MM.1S (cell line): ENCODE data around the gene IGF1R.

ENCODE experiments used
- DNase-seq: peaks from one replicate; pipeline ENCODE4 v3.0.0-alpha.2; 2015
- H2AFZ ChIP-seq: fragments of 300-600 bp; sonication (generic); 2 replicates; pipeline ENCODE4 v1.6.0; 2016; ENCODE audit warnings: antibody characterized with exemption, low read length
- H3F3A ChIP-seq: fragments of 300-600 bp; sonication (generic); 2 replicates; pipeline ENCODE4 v1.6.1; 2016; ENCODE audit warnings: mild to moderate bottlenecking, antibody characterized with exemption, low read length, moderate library complexity, mixed read lengths; ENCODE audit not compliant: insufficient read depth
- H3K27ac ChIP-seq: fragments of 300-600 bp; sonication (generic); 2 replicates; pipeline ENCODE4 v1.5.1; 2016; ENCODE audit warnings: mild to moderate bottlenecking, low read length
- H3K27me3 ChIP-seq: fragments of 300-600 bp; sonication (generic); replicated peaks from 2 replicates; pipeline ENCODE4 v1.6.0; 2016; ENCODE audit warnings: low read length; ENCODE audit not compliant: insufficient read depth
- H3K36me3 ChIP-seq: fragments of 300-600 bp; sonication (generic); replicated peaks from 2 replicates; pipeline ENCODE4 v1.6.1; 2016; ENCODE audit warnings: mild to moderate bottlenecking, low read length, mixed read lengths; ENCODE audit not compliant: insufficient read depth
- H3K4me1 ChIP-seq: fragments of 300-600 bp; sonication (generic); 2 replicates; pipeline ENCODE4 v1.6.1; 2016; ENCODE audit warnings: low read length, mixed read lengths
- H3K4me2 ChIP-seq: fragments of 300-600 bp; sonication (generic); 2 replicates; pipeline ENCODE4 v1.6.0; 2016; ENCODE audit warnings: low read depth, low read length
- H3K4me3 ChIP-seq: fragments of 300-600 bp; sonication (generic); 2 replicates; pipeline ENCODE4 v1.5.1; 2016; ENCODE audit warnings: low read length, mixed read lengths
- H3K79me2 ChIP-seq: fragments of 300-600 bp; sonication (generic); 2 replicates; pipeline ENCODE4 v1.6.1; 2016; ENCODE audit warnings: mixed run types, low read length, mixed read lengths
- H3K9ac ChIP-seq: fragments of 300-600 bp; sonication (generic); 2 replicates; pipeline ENCODE4 v1.6.1; 2016; ENCODE audit warnings: low read length, mixed read lengths
- H3K9me2 ChIP-seq: fragments of 300-600 bp; sonication (generic); replicated peaks from 2 replicates; pipeline ENCODE4 v1.6.1; 2016; ENCODE audit warnings: mild to moderate bottlenecking, low read length, mixed read lengths; ENCODE audit not compliant: insufficient read depth
- H3K9me3 ChIP-seq: fragments of 300-600 bp; sonication (generic); replicated peaks from 2 replicates; pipeline ENCODE4 v1.6.1; 2016; ENCODE audit warnings: mild to moderate bottlenecking, low read length, mixed read lengths; ENCODE audit not compliant: insufficient read depth
- H4K20me1 ChIP-seq: fragments of 300-600 bp; sonication (generic); 2 replicates; pipeline ENCODE4 v1.6.1; 2016; ENCODE audit warnings: mild to moderate bottlenecking, low read length, moderate library complexity, mixed read lengths; ENCODE audit not compliant: insufficient read depth
- EZH2 ChIP-seq: fragments of 300-600 bp; sonication (generic); optimal IDR thresholded peaks from 2 replicates; pipeline ENCODE3; 2017; ENCODE audit warnings: low read depth, mild to moderate bottlenecking, antibody characterized with exemption, low read length, mixed read lengths
- EZH2phosphoT487 ChIP-seq: fragments of 300-600 bp; sonication (generic); IDR thresholded peaks from 2 replicates; pipeline ENCODE4 v1.6.1; 2018; ENCODE audit warnings: antibody characterized with exemption, low read length
- TF ChIP-seq, protein P1 (sequence below): fragments of 300-600 bp; sonication (generic); IDR thresholded peaks from 2 replicates; pipeline ENCODE4 v1.5.1; 2016; ENCODE audit warnings: antibody characterized with exemption, low read length, mixed read lengths

IGF1R gene

GRCh38 chr15:98888820-98889479 lies 240.6 kb downstream of the IGF1R start:
- H3K79me2 ChIP-seq, result peaks cover 48% of the 10 kb centered on the region
- no peaks in the 10 kb centered on the region for H4K20me1 ChIP-seq
- H3K36me3 ChIP-seq, result no peaks in the 10 kb centered on the region
- no peaks in the 10 kb centered on the region for H3K4me1 ChIP-seq
- no peaks in the 10 kb centered on the region for H3K9me2 ChIP-seq
- TF ChIP-seq EZH2 (no peak), EZH2phosphoT487 (no peak)
- TF ChIP-seq, protein P1, sequence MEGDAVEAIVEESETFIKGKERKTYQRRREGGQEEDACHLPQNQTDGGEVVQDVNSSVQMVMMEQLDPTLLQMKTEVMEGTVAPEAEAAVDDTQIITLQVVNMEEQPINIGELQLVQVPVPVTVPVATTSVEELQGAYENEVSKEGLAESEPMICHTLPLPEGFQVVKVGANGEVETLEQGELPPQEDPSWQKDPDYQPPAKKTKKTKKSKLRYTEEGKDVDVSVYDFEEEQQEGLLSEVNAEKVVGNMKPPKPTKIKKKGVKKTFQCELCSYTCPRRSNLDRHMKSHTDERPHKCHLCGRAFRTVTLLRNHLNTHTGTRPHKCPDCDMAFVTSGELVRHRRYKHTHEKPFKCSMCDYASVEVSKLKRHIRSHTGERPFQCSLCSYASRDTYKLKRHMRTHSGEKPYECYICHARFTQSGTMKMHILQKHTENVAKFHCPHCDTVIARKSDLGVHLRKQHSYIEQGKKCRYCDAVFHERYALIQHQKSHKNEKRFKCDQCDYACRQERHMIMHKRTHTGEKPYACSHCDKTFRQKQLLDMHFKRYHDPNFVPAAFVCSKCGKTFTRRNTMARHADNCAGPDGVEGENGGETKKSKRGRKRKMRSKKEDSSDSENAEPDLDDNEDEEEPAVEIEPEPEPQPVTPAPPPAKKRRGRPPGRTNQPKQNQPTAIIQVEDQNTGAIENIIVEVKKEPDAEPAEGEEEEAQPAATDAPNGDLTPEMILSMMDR, result no peak
- no peak overlapping the region for H2AFZ ChIP-seq
- H3K27ac ChIP-seq, result no peak overlapping the region
- no peaks in the 10 kb centered on the region for H3F3A ChIP-seq
- no peak overlapping the region for H3K9ac ChIP-seq
- H3K4me3 ChIP-seq, result no peak overlapping the region
- DNase-seq, result no peak
- no peaks in the 10 kb centered on the region for H3K9me3 ChIP-seq
- no peaks in the 10 kb centered on the region for H3K27me3 ChIP-seq
- no peak overlapping the region for H3K4me2 ChIP-seq

GRCh38 chr15:98889930-98890695 lies 241.8 kb downstream of the IGF1R start:
- Histone ChIP-seq H3K9me2 (no peaks in the 10 kb centered on the region), H3K9me3 (no peaks in the 10 kb centered on the region), H3K4me3 (no peak overlapping the region), H3F3A (no peaks in the 10 kb centered on the region), H3K79me2 (peaks cover 40% of the 10 kb centered on the region), H3K4me2 (no peak overlapping the region), H3K4me1 (no peaks in the 10 kb centered on the region), H3K27ac (no peak overlapping the region), H2AFZ (no peak overlapping the region), H4K20me1 (no peaks in the 10 kb centered on the region), H3K27me3 (no peaks in the 10 kb centered on the region), H3K36me3 (no peaks in the 10 kb centered on the region), H3K9ac (no peak overlapping the region)
- no peak for DNase-seq
- no peak for TF ChIP-seq EZH2
- no peak for TF ChIP-seq EZH2phosphoT487
- TF ChIP-seq, protein P1, result no peak

DNA sequence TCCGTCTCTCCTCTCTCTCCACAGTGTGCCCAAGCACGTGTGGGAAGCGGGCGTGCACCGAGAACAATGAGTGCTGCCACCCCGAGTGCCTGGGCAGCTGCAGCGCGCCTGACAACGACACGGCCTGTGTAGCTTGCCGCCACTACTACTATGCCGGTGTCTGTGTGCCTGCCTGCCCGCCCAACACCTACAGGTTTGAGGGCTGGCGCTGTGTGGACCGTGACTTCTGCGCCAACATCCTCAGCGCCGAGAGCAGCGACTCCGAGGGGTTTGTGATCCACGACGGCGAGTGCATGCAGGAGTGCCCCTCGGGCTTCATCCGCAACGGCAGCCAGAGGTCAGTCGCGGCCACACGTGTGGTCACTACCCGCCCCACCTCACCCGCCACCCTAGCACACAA lies 243.0 kb downstream of the IGF1R start:
- no peaks in the 10 kb centered on the region for H3K27me3 ChIP-seq
- no peak overlapping the region for H3K27ac ChIP-seq
- TF ChIP-seq, protein P1, result no peak
- TF ChIP-seq EZH2, result no peak
- no peak for TF ChIP-seq EZH2phosphoT487
- no peak overlapping the region for H3K9ac ChIP-seq
- DNase-seq, result no peak
- H3K4me3 ChIP-seq, result no peak overlapping the region
- H3K9me3 ChIP-seq, result no peaks in the 10 kb centered on the region
- no peak overlapping the region for H3K4me2 ChIP-seq
- no peaks in the 10 kb centered on the region for H3K36me3 ChIP-seq
- H3F3A ChIP-seq, result no peaks in the 10 kb centered on the region
- H3K9me2 ChIP-seq, result no peaks in the 10 kb centered on the region
- no peaks in the 10 kb centered on the region for H4K20me1 ChIP-seq
- peaks cover 31% of the 10 kb centered on the region for H3K79me2 ChIP-seq
- H2AFZ ChIP-seq, result no peak overlapping the region
- no peaks in the 10 kb centered on the region for H3K4me1 ChIP-seq
